AG09319 (cell line): ENCODE data around the gene LRRC53.

Source experiments
- DNase-seq: peaks from one replicate; pipeline ENCODE4 v3.0.0-alpha.2; 2010; ENCODE audit warnings: low read depth; ENCODE audit errors: extremely low read depth
- CTCF ChIP-seq: IDR thresholded peaks from 2 replicates; pipeline ENCODE4 v1.5.1; 2011; ENCODE audit warnings: low read depth, mild to moderate bottlenecking, inconsistent platforms, low read length, moderate library complexity

LRRC53 gene

GRCh38 chr1:74513411-74514300, 1.2 kb upstream of the LRRC53 start:
- no peak for DNase-seq
- TF ChIP-seq CTCF, result no peak

DNA sequence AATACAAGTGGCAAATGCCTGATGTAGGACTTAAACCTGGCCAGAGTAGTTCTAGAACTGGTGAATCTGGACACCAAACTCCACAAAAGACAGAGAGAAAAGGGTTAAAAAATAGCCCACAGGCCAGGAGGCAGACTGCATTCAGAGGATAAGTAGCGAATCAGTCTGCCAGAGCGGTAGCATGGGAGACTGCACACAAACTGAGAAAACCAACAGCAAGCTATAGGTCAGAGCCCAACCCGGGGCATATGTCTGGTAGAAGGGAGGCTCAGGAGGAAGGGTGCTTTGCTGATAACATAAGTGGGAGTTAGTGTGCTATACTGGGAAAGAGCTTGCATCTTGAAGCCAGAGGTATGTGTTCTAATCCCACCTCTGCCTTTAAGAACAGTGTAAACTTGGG, 4.0 kb downstream of the LRRC53 start:
- DNase-seq, result no peak
- no peak for TF ChIP-seq CTCF

DNA sequence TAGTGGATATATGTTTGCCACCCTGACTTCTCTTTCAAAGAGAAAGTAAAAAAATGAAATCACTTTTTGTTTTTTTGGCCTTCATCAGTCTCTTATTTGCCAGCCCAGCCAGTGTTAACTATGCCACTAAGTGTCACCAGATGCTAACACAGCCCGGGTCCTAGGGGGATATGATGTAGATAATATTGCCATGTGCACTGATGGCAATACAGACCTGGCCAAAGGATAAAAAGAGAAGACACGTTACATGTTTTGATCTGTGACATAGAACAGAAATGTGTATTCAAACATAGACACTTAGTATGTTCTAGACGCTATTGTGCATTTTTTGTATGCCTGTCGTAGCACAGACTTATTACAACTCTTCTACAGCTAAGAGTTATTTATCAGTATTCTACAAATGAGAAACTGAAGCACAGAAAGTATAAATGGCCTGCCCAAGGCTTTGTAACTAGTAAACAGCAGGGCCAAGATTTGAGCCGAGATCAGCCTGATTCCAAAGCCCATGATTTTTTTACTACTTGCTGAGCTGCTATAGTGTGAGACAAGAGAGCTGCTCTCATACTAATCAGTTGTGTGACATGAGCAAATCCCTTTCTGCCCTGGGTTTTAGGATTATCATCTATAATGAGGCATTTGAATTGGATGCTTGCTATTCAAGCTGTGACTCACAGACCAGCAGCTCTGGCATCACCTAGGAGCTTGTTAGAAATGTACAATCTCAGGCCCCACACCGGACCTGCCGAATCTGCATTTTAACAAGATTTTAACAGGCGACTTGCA, 6.3 kb downstream of the LRRC53 start:
- DNase-seq, result no peak
- no peak for TF ChIP-seq CTCF

GRCh38 chr1:74504933-74505512, 7.4 kb downstream of the LRRC53 start:
- no peak for DNase-seq
- no peak for TF ChIP-seq CTCF

GRCh38 chr1:74504125-74504932, 8.1 kb downstream of the LRRC53 start:
- TF ChIP-seq CTCF, result peak; percentile 85
- DNase-seq, result peak; percentile 3

DNA sequence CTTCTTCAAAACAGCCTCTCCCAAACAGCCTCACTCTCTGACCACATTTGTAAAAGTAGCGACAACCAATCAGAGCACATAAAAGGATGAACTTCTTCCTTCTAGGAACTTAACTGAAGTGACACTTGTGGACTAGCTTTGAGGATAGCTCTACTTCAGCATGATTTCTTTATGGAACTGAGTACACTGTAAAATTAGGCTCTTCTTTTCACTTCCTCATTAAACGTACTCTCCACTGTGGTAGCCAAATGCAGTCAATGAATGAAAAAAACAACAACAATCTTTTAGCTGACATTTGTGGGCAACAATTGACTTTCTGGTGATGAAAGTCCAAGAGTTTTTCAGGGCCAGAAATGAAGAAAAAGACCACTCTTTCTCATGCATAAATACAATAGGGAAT, 9.6 kb downstream of the LRRC53 start:
- no peak for DNase-seq
- no peak for TF ChIP-seq CTCF
